ENCODE measurements around the gene PRIMA1.

PRIMA1 gene

DNA sequence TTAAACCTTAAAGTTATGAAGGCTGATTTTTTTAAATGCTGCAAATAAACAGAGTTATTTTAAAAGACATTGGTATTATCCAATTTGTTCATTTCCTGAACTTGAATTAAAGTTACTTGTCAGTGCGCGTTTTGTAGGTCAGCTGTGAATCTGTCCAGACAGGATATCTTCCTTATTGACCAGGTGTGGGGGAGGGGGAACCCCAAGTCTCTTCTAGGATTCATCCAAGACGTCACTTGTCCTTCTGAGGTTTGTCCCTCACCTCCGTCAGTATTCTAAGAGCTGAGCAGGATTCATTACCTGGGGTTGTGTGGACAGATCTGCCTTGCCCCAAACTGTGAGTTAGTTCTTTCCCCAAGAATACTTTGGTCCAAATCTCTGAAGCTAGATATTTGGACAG, 8.8 kb upstream of the PRIMA1 start:
- DNase-seq (ENCODE audit: low read depth in 2 of 2): no peak

DNA sequence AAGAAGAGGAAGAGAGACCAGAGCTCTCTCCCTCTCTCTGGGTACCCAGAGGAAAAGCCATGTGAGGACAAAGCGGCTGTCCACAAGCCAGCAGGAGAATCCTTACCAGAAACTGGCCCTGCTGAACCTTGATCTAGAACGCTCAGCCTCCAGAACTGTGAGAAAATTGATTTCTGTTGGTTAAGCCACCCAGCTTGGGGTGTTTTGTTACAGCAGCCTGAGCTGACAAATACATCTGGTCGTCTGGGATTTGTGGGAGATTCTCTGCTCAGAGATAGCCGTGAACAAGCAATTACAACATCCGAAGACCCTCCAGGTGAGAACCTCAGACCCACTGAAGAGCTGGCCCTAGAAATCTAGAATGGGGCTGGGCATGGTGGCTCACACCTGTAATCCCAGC, 6.5 kb upstream of the PRIMA1 start:
- no peak for DNase-seq (ENCODE audit: low read depth in 2 of 2)

DNA sequence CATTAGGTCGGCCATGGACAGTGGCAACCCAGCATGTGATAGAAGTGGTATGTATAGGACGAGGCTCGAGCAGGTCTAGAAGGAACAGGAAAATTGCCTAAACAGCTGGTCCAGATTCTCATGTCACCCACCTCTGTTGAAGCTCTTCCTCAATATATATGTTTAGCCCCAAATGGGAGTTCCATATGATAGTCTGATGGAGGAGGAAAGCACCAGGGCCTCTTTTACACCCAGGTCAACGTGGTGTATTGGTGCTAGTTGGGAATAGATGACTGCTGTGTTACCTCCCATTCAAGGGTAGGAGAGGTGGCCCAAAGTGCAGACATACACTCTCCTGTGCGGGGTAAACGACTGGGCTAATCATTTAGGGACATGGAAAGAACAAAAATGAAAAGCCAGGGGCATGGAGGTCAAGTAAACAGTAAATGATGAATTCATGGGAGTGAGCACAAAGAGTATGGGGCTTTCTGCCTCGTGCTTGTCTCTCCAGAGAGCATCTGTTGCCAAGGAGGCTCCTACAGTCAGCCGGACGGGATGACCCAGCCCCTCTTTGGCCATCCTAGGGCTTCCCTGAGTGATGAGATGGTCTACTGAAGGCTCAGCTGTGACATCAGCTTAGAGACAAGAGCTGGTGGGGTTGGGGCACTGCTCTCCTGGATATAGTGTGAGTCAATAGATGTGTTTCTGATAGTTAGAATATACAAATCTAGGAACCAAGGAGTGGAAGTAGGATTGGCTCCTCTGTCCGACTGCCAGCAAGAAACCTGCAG, 5.5 kb upstream of the PRIMA1 start:
- no peak for DNase-seq (ENCODE audit: low read depth in 2 of 2)

DNA sequence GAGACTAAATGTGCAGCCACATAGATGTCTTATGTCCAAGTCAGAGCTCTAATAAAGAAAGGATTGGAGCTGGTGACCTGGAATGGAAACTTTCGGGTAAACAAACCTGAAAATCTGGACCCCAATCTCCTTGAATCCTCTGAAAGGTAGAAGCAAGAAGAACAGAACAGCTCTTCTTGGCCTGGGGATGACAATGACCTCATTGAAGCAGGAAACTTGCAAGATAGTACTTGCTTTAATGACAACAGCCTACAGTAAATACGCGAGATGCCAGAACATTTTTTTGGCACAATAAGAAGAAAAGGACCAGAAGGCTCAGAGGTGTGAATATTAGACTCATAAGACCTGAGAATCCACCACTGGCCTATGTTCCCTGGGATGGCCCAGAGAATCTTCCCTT, 4.1 kb upstream of the PRIMA1 start:
- DNase-seq (ENCODE audit: low read depth in 2 of 2): no peak

DNA sequence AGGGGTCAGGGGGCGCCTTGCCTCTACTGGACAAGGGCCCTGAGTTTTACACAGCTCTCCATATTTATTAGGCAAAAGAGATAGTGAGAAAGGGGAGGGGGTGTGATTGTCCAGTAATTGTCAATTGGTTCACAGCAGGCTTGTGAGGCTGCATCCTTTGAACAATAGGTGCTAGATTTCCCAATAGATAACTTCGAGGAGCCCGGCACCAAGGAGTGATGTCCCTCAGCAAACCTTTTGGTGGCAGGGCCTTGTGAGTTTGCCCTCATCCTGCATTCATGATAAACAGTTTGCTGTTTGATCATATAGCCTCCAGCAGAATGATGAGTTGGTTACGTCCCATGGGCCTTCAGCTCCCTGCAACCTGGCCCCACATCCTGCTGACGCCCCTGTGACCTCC, 2.7 kb upstream of the PRIMA1 start:
- no peak for DNase-seq (ENCODE audit: low read depth in 2 of 2)

DNA sequence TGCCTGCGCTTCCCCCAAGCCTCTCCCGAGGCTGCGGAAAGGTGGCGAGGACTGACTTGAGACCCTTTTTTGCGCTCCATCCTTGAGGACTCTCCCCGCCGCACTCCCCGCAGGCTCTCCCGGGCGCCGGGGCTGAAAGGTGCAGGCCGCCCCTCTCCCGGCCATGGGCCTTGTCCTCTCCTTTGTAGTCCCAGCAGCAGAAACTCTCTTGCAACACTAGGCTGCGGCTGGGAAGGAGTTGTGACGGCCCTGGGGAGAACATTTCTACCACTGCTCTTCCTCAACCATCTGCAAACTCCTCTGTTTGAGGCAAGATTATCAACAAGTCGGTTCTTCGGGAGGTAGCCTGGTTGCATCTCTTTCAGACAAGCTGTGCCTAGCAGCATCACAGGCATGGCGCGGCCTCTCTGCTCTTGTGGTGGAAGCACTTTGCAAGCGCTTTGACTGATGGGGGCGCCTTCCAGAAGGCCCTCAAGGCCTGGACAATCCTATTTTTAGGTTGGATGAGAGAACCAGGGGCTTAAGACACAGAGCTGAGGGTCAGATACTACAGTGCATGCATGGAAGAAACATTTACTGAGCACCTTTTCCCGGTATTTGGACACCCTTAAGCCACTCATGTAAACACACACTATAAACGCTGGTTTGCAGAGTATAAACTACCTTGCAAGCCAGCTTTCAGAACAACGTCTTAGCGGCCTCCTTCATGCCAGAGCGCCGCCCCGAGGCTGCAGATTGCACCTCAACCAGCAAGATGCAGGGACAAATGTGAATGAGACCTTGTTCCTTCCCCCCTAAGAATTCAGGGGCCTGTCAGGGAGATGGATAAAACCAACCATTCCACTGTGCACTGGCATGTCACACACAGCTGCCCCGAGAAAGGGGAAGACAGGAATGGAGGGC, 1.2 kb upstream of the PRIMA1 start:
- DNase-seq (ENCODE audit: low read depth in 2 of 2): no peak

- no peak for DNase-seq (ENCODE audit: low read depth in 2 of 2)
Measured at GRCh38 chr14:93788543-93789227, 400 bp upstream of the PRIMA1 start.

GRCh38 chr14:93787465-93788292, 606 bp downstream of the PRIMA1 start:
- DNase-seq (ENCODE audit: low read depth in 2 of 2): no peak

GRCh38 chr14:93785423-93785822, 2.9 kb downstream of the PRIMA1 start:
- DNase-seq (ENCODE audit: low read depth in 2 of 2): no peak

DNA sequence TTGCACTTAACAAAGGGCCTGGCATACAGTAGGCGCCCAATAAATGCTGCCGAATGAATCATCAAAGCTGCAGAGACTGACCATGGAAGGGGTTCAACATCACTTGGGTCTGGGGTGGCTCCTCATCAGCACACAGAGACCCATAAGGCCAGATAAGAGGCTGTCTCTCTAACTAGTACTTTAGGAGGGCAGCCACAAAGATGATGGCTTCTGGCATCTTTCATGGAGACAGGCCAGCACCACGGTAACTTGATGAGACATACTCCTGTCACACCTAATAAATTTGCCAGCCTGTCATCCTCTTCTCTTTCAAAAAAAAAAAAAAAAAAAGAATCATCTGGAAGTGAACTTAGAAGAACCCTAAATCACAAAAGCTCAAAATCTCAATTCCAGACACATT, 3.4 kb downstream of the PRIMA1 start:
- no peak for DNase-seq (ENCODE audit: low read depth in 2 of 2)

GRCh38 chr14:93780813-93781400, 7.4 kb downstream of the PRIMA1 start:
- no peak for DNase-seq (ENCODE audit: low read depth in 2 of 2)

GRCh38 chr14:93778856-93779629, 9.2 kb downstream of the PRIMA1 start:
- DNase-seq (ENCODE audit: low read depth in 2 of 2): no peak

DNA sequence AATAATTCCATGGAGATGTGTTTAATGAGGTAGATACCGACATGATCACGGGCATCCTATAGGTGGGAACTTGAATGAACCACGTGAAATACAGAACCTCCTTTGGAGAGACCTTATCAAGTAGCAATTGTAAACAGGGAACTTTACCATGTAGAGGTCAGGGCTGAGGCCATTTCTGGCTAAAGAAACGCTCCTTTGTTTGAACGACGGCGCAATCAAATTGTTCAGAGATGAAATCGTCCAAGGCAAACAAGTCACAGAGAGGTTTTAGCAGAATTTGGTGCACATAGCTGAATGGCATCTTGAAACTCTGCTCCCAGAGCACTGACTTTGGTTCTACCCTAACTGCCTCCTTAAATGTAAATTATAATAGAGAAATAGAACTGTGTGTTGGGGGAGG, 9.8 kb downstream of the PRIMA1 start:
- DNase-seq (ENCODE audit: low read depth in 2 of 2): no peak

GRCh38 chr14:93775744-93776143, 12.5 kb downstream of the PRIMA1 start:
- DNase-seq (ENCODE audit: low read depth in 2 of 2): no peak

DNA sequence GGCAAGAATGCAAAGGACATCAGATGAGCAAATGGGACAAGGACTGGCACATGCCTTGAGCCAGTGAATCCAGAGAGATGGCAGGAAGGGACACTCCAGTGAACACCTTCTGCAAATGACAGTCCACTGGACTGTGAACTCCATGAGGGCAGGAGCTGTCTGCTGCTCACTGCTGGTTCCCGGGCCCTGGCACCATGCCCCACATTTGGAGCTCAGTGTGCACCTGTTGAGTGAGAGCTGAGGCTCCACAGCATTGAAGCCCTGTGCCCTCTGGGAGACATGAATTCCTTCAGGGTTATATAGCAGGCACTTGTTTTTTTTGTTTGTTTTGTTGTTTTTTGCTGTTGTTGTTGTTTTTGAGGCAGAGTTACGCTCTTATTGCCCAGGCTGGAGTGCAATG, 13.1 kb downstream of the PRIMA1 start:
- no peak for DNase-seq (ENCODE audit: low read depth in 2 of 2)

DNA sequence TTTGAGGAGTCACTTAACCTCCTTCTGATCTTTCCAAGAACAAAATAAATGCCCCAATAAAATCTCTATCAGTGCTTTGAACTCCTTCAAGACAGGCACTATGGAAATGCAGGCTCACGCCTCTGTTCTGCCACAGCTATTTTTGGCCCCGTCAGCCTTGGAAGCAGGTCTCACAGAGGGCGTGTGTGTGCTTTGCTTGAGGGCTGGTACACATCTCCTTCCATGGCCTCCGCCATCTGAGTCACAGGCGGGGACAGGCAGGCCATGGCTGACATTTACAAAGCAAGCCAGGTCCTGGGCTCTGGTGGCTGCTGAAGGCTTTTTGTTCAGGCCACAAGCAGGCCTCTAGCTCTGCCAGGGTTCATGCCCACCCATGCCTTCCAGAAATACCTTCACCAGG, 16.0 kb downstream of the PRIMA1 start:
- no peak for DNase-seq (ENCODE audit: low read depth in 2 of 2)

GRCh38 chr14:93765970-93766369, 22.3 kb downstream of the PRIMA1 start:
- DNase-seq (ENCODE audit: low read depth in 2 of 2): no peak

- no peak for DNase-seq (ENCODE audit: low read depth in 2 of 2)
Measured at GRCh38 chr14:93765155-93765554, 23.1 kb downstream of the PRIMA1 start.

DNA sequence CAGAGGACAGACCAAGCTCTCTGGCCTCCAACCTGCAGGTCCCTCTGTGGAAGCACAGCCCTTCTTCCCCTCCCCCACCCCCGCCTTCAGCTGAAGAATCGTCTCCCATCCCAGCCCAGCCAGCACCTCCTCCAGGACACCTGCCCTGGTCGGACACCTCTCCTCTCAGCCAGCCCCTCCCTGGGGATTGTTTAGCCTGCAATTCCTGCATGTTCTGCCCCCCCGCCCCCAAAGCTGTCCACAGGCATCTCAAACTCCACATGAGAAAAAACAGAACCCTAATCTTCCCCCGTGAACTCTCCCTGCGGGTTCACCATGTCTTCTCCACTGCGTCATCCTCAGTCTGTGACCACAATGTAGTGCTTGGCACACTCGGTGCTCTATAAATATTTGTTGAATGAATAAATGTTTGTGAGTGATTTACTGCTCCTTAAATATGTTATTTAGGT, 24.1 kb downstream of the PRIMA1 start:
- DNase-seq (ENCODE audit: low read depth in 2 of 2): no peak

- no peak for DNase-seq (ENCODE audit: low read depth in 2 of 2)
Measured at GRCh38 chr14:93759719-93760307, 28.5 kb downstream of the PRIMA1 start.
